Neural progenitor cell (in vitro differentiated cells): Measurements from ENCODE around the gene TCEANC2. TPM values are rescaled to one million over a fixed set of nuclear protein-coding genes. Genes with fewer than 3 reads are reported as not detected.

ENCODE experiments used
- DNase-seq: peaks from one replicate; pipeline ENCODE4 v3.0.0-alpha.2; 2016; ENCODE audit warnings: low spot score
- H2AFZ ChIP-seq: fragments of 200-600 bp; sonication (generic); replicated peaks from 2 replicates; pipeline ENCODE4 v1.6.1; 2016; ENCODE audit warnings: antibody characterized with exemption
- H3F3A ChIP-seq: fragments of 200-600 bp; sonication (generic); 2 replicates; pipeline ENCODE4 v1.6.1; 2016; ENCODE audit warnings: antibody characterized with exemption, low read depth
- H3K27ac ChIP-seq: fragments of 200-600 bp; sonication (generic); 2 replicates; pipeline ENCODE4 v1.5.1; 2016; ENCODE audit warnings: mild to moderate bottlenecking
- H3K27me3 ChIP-seq: fragments of 200-600 bp; sonication (generic); 2 replicates; pipeline ENCODE4 v1.6.1; 2016; ENCODE audit warnings: mild to moderate bottlenecking, moderate library complexity
- H3K36me3 ChIP-seq: fragments of 200-600 bp; sonication (generic); 2 replicates; pipeline ENCODE4 v1.5.1; 2016
- H3K4me1 ChIP-seq: fragments of 200-600 bp; sonication (generic); 2 replicates; pipeline ENCODE4 v1.6.1; 2016; ENCODE audit warnings: mixed run types
- H3K4me2 ChIP-seq: fragments of 200-600 bp; sonication (generic); 2 replicates; pipeline ENCODE4 v1.6.1; 2016
- H3K4me3 ChIP-seq: fragments of 200-600 bp; sonication (generic); 2 replicates; pipeline ENCODE4 v1.5.1; 2016
- H3K79me2 ChIP-seq: fragments of 200-600 bp; sonication (generic); 2 replicates; pipeline ENCODE4 v1.6.1; 2016; ENCODE audit warnings: low read depth
- H3K9ac ChIP-seq: fragments of 200-600 bp; sonication (generic); 2 replicates; pipeline ENCODE4 v1.6.1; 2016
- H3K9me3 ChIP-seq: fragments of 200-600 bp; sonication (generic); 2 replicates; pipeline ENCODE4 v1.5.1; 2016; ENCODE audit warnings: low read depth
- H4K20me1 ChIP-seq: fragments of 200-600 bp; sonication (generic); 2 replicates; pipeline ENCODE4 v1.6.1; 2016; ENCODE audit warnings: low read depth
- H3K27ac Mint-ChIP-seq: 3 replicates; pipeline ENCODE4 v1.8.0; 2021; ENCODE audit warnings: mixed read lengths
- H3K27me3 Mint-ChIP-seq: 2 replicates; pipeline ENCODE4 v1.8.0; 2022; ENCODE audit warnings: low read depth, mild to moderate bottlenecking, inconsistent platforms, moderate library complexity, mixed read lengths; ENCODE audit not compliant: insufficient read depth
- H3K36me3 Mint-ChIP-seq: 3 replicates; pipeline ENCODE4 v1.8.0; 2021; ENCODE audit warnings: mixed read lengths
- H3K4me1 Mint-ChIP-seq: 3 replicates; pipeline ENCODE4 v1.8.0; 2021; ENCODE audit warnings: mixed read lengths
- H3K4me3 Mint-ChIP-seq: 3 replicates; pipeline ENCODE4 v1.8.0; 2021; ENCODE audit warnings: mild to moderate bottlenecking, moderate library complexity, mixed read lengths
- H3K9me3 Mint-ChIP-seq: 3 replicates; pipeline ENCODE4 v1.8.0; 2020; ENCODE audit warnings: mixed read lengths
- CTCF ChIP-seq: fragments of 200-600 bp; sonication (generic); IDR thresholded peaks from 2 replicates; pipeline ENCODE4 v1.5.1; 2017; ENCODE audit warnings: antibody characterized with exemption, mild to moderate bottlenecking
- EZH2 ChIP-seq: fragments of 200-600 bp; sonication (generic); IDR thresholded peaks from 2 replicates; pipeline ENCODE4 v1.6.1; 2017; ENCODE audit warnings: antibody characterized with exemption, mild to moderate bottlenecking, moderate library complexity
- EZH2phosphoT487 ChIP-seq: fragments of 200-600 bp; sonication (generic); IDR thresholded peaks from 2 replicates; pipeline ENCODE4 v1.6.1; 2017; ENCODE audit warnings: antibody characterized with exemption
- total RNA-seq: library from RNA; depleted of rRNA; stranded (reverse); fragments of >200 nt; gene quantifications from 2 replicates; pipeline ENCODE4 v1.2.3, GENCODE V29; 2015; ENCODE audit warnings: low replicate concordance

Gene TCEANC2
- total RNA-seq, 1 donor from 2014 or later, result 11.6 TPM

GRCh38 chr1:54012863-54013262 lies 40.5 kb upstream of the TCEANC2 start:
- H3K27me3 ChIP-seq, result no peaks in the 10 kb centered on the region
- Mint-ChIP-seq H3K36me3 (no peaks in the 10 kb centered on the region), H3K9me3 (no peaks in the 10 kb centered on the region), H3K27ac (no peak overlapping the region), H3K4me3 (no peak overlapping the region), H3K27me3 (peaks cover 11% of the 10 kb centered on the region), H3K4me1 (peaks cover 14% of the 10 kb centered on the region)
- H3K4me3 ChIP-seq, result no peak overlapping the region
- no peaks in the 10 kb centered on the region for H3K4me1 ChIP-seq
- no peak for DNase-seq
- H3K9me3 ChIP-seq, result no peaks in the 10 kb centered on the region
- H2AFZ ChIP-seq, result no peak overlapping the region
- no peak overlapping the region for H3K9ac ChIP-seq
- TF ChIP-seq EZH2phosphoT487 (no peak), EZH2 (no peak), CTCF (no peak)
- no peaks in the 10 kb centered on the region for H3K79me2 ChIP-seq
- no peak overlapping the region for H3K27ac ChIP-seq
- H3K4me2 ChIP-seq, result no peak overlapping the region
- no peaks in the 10 kb centered on the region for H3F3A ChIP-seq
- H3K36me3 ChIP-seq, result no peaks in the 10 kb centered on the region
- H4K20me1 ChIP-seq, result no peaks in the 10 kb centered on the region

GRCh38 chr1:54013393-54014008 lies 39.9 kb upstream of the TCEANC2 start:
- H3K4me3 ChIP-seq, result no peak overlapping the region
- no peaks in the 10 kb centered on the region for H3K27me3 ChIP-seq
- H3K36me3 ChIP-seq, result no peaks in the 10 kb centered on the region
- peaks cover 11% of the 10 kb centered on the region for H3K27me3 Mint-ChIP-seq
- H3K27ac Mint-ChIP-seq, result peak overlapping the region; percentile 61
- H3F3A ChIP-seq, result no peaks in the 10 kb centered on the region
- H4K20me1 ChIP-seq, result no peaks in the 10 kb centered on the region
- H3K4me3 Mint-ChIP-seq, result no peak overlapping the region
- H3K4me2 ChIP-seq, result no peak overlapping the region
- no peak overlapping the region for H2AFZ ChIP-seq
- no peaks in the 10 kb centered on the region for H3K9me3 Mint-ChIP-seq
- DNase-seq, result no peak
- no peak overlapping the region for H3K27ac ChIP-seq
- H3K4me1 ChIP-seq, result no peaks in the 10 kb centered on the region
- H3K4me1 Mint-ChIP-seq, result peaks cover 12% of the 10 kb centered on the region
- no peaks in the 10 kb centered on the region for H3K79me2 ChIP-seq
- H3K9me3 ChIP-seq, result no peaks in the 10 kb centered on the region
- no peaks in the 10 kb centered on the region for H3K36me3 Mint-ChIP-seq
- TF ChIP-seq CTCF, result no peak
- no peak for TF ChIP-seq EZH2
- no peak for TF ChIP-seq EZH2phosphoT487
- no peak overlapping the region for H3K9ac ChIP-seq

- peaks cover 12% of the 10 kb centered on the region for H3K4me1 Mint-ChIP-seq
- H3K4me1 ChIP-seq, result no peaks in the 10 kb centered on the region
- no peaks in the 10 kb centered on the region for H3K9me3 ChIP-seq
- H3K9me3 Mint-ChIP-seq, result no peaks in the 10 kb centered on the region
- peaks cover 11% of the 10 kb centered on the region for H3K27me3 Mint-ChIP-seq
- no peak overlapping the region for H3K9ac ChIP-seq
- TF ChIP-seq CTCF (no peak), EZH2phosphoT487 (no peak), EZH2 (no peak)
- H3F3A ChIP-seq, result no peaks in the 10 kb centered on the region
- no peaks in the 10 kb centered on the region for H3K79me2 ChIP-seq
- H3K4me3 Mint-ChIP-seq, result no peak overlapping the region
- no peak overlapping the region for H2AFZ ChIP-seq
- H3K27me3 ChIP-seq, result no peaks in the 10 kb centered on the region
- H3K27ac ChIP-seq, result no peak overlapping the region
- no peak overlapping the region for H3K4me3 ChIP-seq
- no peaks in the 10 kb centered on the region for H3K36me3 ChIP-seq
- H3K27ac Mint-ChIP-seq, result peak overlapping the region; percentile 61
- no peak for DNase-seq
- H4K20me1 ChIP-seq, result no peaks in the 10 kb centered on the region
- no peak overlapping the region for H3K4me2 ChIP-seq
- H3K36me3 Mint-ChIP-seq, result no peaks in the 10 kb centered on the region
Observed at GRCh38 chr1:54014009-54014629, 39.3 kb upstream of the TCEANC2 start.
